NCI-H226 (cell line): ENCODE data around the gene GK.
A peak's percentile ranks its signal among the peaks of the same experiment; 100 is the strongest.
"Not testable (repeated sequence)": the region's sequence is repeated elsewhere in the genome, so short reads cannot be mapped to it uniquely, and the experiment has no call there.

Source experiments
- DNase-seq: peaks from one replicate; pipeline ENCODE4 v3.0.0-alpha.2; 2015

The GK gene

DNA sequence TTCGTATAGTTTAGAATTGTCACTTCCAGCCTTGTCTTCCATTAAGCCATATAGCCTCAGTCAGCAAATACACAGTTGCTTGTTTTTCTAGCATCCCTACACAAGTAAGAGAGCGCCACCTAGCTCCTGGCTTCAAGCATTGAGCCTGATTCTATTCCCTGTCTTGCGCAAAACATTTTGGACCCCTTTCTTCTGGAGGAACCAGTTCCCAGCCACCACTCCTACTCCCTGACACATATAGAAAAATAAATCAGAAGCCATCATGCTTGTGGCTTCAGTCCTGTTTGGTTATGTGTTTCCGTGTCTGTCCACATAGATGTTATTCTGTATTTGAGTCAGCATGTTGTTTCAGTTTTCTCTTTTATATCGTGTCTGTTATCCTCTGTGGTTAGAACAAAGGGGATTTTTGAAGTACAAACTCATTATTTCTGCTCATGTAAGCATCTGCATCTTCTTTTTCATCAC is 59.9 kb downstream of the GK start:
- peak; percentile 1 for DNase-seq

- no peak for DNase-seq
Observed at GRCh38 chrX:30714138-30714537, 60.9 kb downstream of the GK start.

GRCh38 chrX:30715976-30716375 is 62.8 kb downstream of the GK start:
- DNase-seq: no peak

GRCh38 chrX:30733852-30734660 is 80.8 kb downstream of the GK start:
- DNase-seq: no peak

DNA sequence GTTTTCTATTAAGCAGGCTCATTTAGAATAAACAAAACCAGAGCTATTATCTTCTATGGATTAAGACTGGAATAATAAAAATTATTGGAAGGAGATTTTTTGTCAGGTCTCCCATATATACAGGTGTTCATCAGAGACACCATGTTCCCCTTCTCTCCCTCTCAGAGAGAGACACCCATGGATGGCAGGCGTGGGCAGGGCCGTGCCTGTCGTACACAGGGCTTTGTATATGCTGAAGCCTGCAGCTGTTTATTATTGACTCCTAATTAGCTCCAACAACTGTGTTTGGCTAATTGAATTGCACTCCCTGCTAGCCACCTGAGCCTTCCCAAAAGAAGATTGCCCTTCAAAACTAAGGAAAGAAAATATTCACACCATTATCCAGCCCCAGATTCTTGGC is 81.6 kb downstream of the GK start:
- no peak for DNase-seq

DNA sequence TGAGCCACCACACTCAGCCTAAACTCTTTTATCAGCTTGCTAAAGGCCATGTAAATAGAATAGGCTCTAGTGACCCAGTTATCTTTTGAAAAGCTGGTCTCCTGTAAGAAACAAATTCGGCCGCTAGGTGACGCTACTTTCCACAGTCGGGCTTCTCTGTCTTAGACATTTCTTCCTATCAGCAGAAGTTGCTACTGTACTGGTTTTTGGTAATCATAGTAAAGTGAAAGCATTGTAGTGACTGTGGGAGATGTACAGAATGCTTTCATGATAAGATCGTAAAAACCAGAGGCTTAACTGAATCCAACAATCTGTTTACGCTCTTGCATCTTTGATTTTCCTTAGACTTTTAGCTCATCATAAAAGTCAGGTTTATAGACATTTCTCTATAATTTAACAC is 82.6 kb downstream of the GK start:
- DNase-seq: peak; percentile 16

GRCh38 chrX:30741545-30741944 is 88.3 kb downstream of the GK start:
- no peak for DNase-seq

GRCh38 chrX:30748342-30748960 is 95.2 kb downstream of the GK start:
- DNase-seq: no peak

DNA sequence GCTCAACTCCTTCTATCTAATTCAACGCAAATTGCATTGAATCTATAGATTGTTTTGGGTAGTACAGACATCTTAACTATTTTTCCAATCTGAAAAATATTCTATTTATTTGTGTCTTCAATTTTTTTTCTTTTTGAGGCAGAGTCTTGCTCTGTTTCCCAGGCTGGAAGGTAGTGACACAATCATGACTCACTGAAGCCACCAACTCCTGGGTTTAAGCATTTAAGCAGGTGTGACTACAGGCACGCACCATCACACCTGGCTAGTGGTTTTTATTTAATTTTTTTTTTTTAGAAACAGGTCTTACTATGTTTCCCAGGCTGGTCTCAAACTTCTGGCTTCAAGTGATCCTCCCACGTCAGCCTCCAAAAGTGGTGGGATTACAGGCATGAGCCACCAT is 98.3 kb downstream of the GK start:
- no peak for DNase-seq

DNA sequence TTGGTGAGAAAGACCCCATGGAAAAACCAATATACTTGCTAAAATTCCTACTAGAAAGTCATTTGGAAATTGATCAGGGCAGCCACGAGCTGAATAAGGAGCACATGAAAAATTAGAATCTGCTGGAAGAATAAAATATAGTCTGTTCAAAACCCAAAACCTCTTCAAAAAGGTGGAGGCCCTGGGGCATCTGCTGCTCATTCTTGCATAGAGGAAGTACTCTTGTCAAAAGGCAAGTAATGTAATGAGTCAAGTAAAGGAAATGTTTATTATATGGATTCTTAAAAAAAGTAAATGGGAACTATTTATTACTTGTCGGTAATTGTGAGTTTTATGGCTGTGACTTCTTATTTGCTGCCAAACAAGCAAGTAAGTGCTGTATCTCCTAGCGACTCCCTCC is 109.5 kb downstream of the GK start:
- no peak for DNase-seq

DNA sequence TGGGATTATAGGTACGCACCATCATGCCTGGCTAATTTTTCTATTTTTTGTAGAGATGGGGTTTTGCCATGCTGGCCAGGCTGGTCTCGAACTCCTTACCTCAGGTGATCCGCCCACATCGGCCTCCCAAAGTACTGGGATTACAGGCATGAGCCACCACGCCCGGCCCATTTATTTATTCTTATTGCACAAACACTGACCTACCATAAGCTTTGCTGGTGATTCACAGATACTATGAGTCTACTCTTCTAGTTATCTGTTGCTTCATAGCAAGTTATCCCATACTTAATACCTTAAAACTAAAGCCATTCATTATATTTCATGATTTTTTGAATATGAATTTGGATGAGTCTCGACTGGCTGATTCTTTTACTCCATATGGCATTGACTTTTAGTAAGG is 120.5 kb downstream of the GK start:
- DNase-seq: not testable (repeated sequence)

- no peak for DNase-seq
Observed at GRCh38 chrX:30777575-30777974, 124.4 kb downstream of the GK start.

- no peak for DNase-seq
Observed at GRCh38 chrX:30779453-30780030, 126.3 kb downstream of the GK start.
